Measurements from ENCODE around the gene PLD1.

GRCh38 chr3:171769461-171769860 is 40.8 kb downstream of the PLD1 start:
- no peak for TF ChIP-seq CTCF (IDR thresholded peaks at IDR 0.05)
- no peak for TF ChIP-seq POLR2A (IDR thresholded peaks at IDR 0.05)

All from esophagus squamous epithelium (tissue), 4 donors.